HEK293 (cell line): Measurements from ENCODE around the gene ECE1.

Experiments used
- AEBP2 ChIP-seq: fragments of 450-650 bp; formaldehyde crosslinking; IDR thresholded peaks from 2 replicates; pipeline ENCODE4 v1.5.1; 2016; ENCODE audit warnings: missing biosample characterization, missing genetic modification characterization, borderline replicate concordance
- GLI4 ChIP-seq: fragments of 450-650 bp; formaldehyde crosslinking; IDR thresholded peaks from 2 replicates; pipeline ENCODE4 v1.5.1; 2016; ENCODE audit warnings: missing biosample characterization, missing genetic modification characterization
- HOXA7 ChIP-seq: sonication (generic); formaldehyde crosslinking; IDR thresholded peaks from 2 replicates; pipeline ENCODE4 v1.8.1; 2022; ENCODE audit warnings: missing genetic modification reagents, borderline replicate concordance
- IKZF3 ChIP-seq: fragments of 450-650 bp; IDR thresholded peaks from 2 replicates; pipeline ENCODE4 v1.5.0; 2018; ENCODE audit warnings: missing biosample characterization, mild to moderate bottlenecking, missing genetic modification characterization, moderate library complexity
- INSM2 ChIP-seq: fragments of 450-650 bp; formaldehyde crosslinking; IDR thresholded peaks from 2 replicates; pipeline ENCODE4 v1.5.1; 2016; ENCODE audit warnings: missing biosample characterization, missing genetic modification characterization
- KLF16 ChIP-seq: fragments of 450-650 bp; formaldehyde crosslinking; IDR thresholded peaks from 2 replicates; pipeline ENCODE4 v1.5.1; 2017; ENCODE audit warnings: missing biosample characterization, missing genetic modification characterization
- KLF8 ChIP-seq: fragments of 450-650 bp; formaldehyde crosslinking; IDR thresholded peaks from 2 replicates; pipeline ENCODE4 v1.5.1; 2016; ENCODE audit warnings: missing biosample characterization, missing genetic modification characterization
- OSR2 ChIP-seq: fragments of 450-650 bp; formaldehyde crosslinking; IDR thresholded peaks from 2 replicates; pipeline ENCODE4 v1.5.1; 2016; ENCODE audit warnings: missing biosample characterization, missing genetic modification characterization
- PRDM4 ChIP-seq: fragments of 450-650 bp; formaldehyde crosslinking; IDR thresholded peaks from 2 replicates; pipeline ENCODE4 v1.5.1; 2017; ENCODE audit warnings: missing biosample characterization, missing genetic modification characterization
- PRDM6 ChIP-seq: fragments of 450-650 bp; formaldehyde crosslinking; IDR thresholded peaks from 2 replicates; pipeline ENCODE4 v1.5.1; 2017; ENCODE audit warnings: missing biosample characterization, missing genetic modification characterization
- SETDB1 ChIP-seq: IDR thresholded peaks from one replicate; pipeline ENCODE4 v1.6.1; 2017; ENCODE audit warnings: mild to moderate bottlenecking, low read length, moderate library complexity, mixed read lengths; ENCODE audit not compliant: insufficient read length
- ZBTB21 ChIP-seq: fragments of 450-650 bp; formaldehyde crosslinking; IDR thresholded peaks from 2 replicates; pipeline ENCODE4 v1.5.1; 2017; ENCODE audit warnings: missing biosample characterization, missing genetic modification characterization
- ZNF157 ChIP-seq: fragments of 450-650 bp; formaldehyde crosslinking; IDR thresholded peaks from 2 replicates; pipeline ENCODE4 v1.5.1; 2016; ENCODE audit warnings: missing biosample characterization, missing genetic modification characterization
- ZNF248 ChIP-seq: fragments of 450-650 bp; formaldehyde crosslinking; IDR thresholded peaks from 2 replicates; pipeline ENCODE4 v1.5.1; 2017; ENCODE audit warnings: missing biosample characterization, missing genetic modification characterization
- ZNF324 ChIP-seq: fragments of 450-650 bp; formaldehyde crosslinking; IDR thresholded peaks from 2 replicates; pipeline ENCODE4 v1.5.1; 2016; ENCODE audit warnings: missing biosample characterization, missing genetic modification characterization
- ZNF398 ChIP-seq: fragments of 450-650 bp; formaldehyde crosslinking; IDR thresholded peaks from 2 replicates; pipeline ENCODE4 v1.5.1; 2017; ENCODE audit warnings: missing biosample characterization, missing genetic modification characterization
- ZNF433 ChIP-seq: fragments of 450-650 bp; formaldehyde crosslinking; IDR thresholded peaks from 2 replicates; pipeline ENCODE4 v1.5.1; 2016; ENCODE audit warnings: missing biosample characterization, missing genetic modification characterization, low read depth
- ZNF510 ChIP-seq: fragments of 450-650 bp; formaldehyde crosslinking; IDR thresholded peaks from 2 replicates; pipeline ENCODE4 v1.5.1; 2018; ENCODE audit warnings: mild to moderate bottlenecking, missing genetic modification characterization, missing biosample characterization; ENCODE audit not compliant: insufficient replicate concordance
- ZNF513 ChIP-seq: fragments of 450-650 bp; IDR thresholded peaks from 2 replicates; pipeline ENCODE4 v1.5.1; 2018; ENCODE audit warnings: missing biosample characterization, missing genetic modification characterization
- ZNF560 ChIP-seq: fragments of 450-650 bp; formaldehyde crosslinking; IDR thresholded peaks from 2 replicates; pipeline ENCODE4 v1.5.1; 2017; ENCODE audit warnings: missing biosample characterization, missing genetic modification characterization, borderline replicate concordance
- ZNF624 ChIP-seq: fragments of 450-650 bp; formaldehyde crosslinking; IDR thresholded peaks from 2 replicates; pipeline ENCODE4 v1.5.1; 2017; ENCODE audit warnings: missing biosample characterization, missing genetic modification characterization
- ZNF645 ChIP-seq: fragments of 450-650 bp; formaldehyde crosslinking; IDR thresholded peaks from 2 replicates; pipeline ENCODE4; 2016; ENCODE audit warnings: missing biosample characterization, missing genetic modification characterization
- ZNF654 ChIP-seq: fragments of 450-650 bp; formaldehyde crosslinking; IDR thresholded peaks from 2 replicates; pipeline ENCODE4 v1.5.1; 2016; ENCODE audit warnings: low read depth, missing biosample characterization, missing genetic modification characterization
- ZSCAN23 ChIP-seq: fragments of 450-650 bp; formaldehyde crosslinking; IDR thresholded peaks from 2 replicates; pipeline ENCODE4 v1.5.1; 2016; ENCODE audit warnings: missing biosample characterization, missing genetic modification characterization
- ZSCAN4 ChIP-seq: fragments of 450-650 bp; formaldehyde crosslinking; IDR thresholded peaks from 2 replicates; pipeline ENCODE4 v1.5.1; 2017; ENCODE audit warnings: missing biosample characterization, missing genetic modification characterization

The ECE1 gene

GRCh38 chr1:21176586-21177555, 113.4 kb downstream of the ECE1 start, which contains the start of gene EIF4G3 (continued):
- TF ChIP-seq IKZF3 (tag by site-specific recombination): peak; percentile 39; the same call in 1 of the 2 replicates
- TF ChIP-seq AEBP2 (tag by site-specific recombination): no peak
- no peak for TF ChIP-seq ZNF510 (tag by site-specific recombination)
- TF ChIP-seq KLF16 (tag by site-specific recombination): peak; percentile 74; the same call in 1 of the 2 replicates
- TF ChIP-seq ZNF654 (tag by site-specific recombination): no peak
- TF ChIP-seq KLF8 (tag by site-specific recombination): peak; percentile 62; the same call in 1 of the 2 replicates
- no peak for TF ChIP-seq ZNF513 (tag by site-specific recombination)
- TF ChIP-seq ZSCAN4 (tag by site-specific recombination): no peak
- no peak for TF ChIP-seq ZBTB21
- TF ChIP-seq ZNF248 (tag by site-specific recombination): no peak
- TF ChIP-seq ZSCAN23: no peak
- no peak for TF ChIP-seq PRDM6 (tag by site-specific recombination)
- TF ChIP-seq ZNF624: no peak
- peak; percentile 60; the same call in 1 of the 2 replicates for TF ChIP-seq ZNF324
- no peak for TF ChIP-seq ZNF433 (tag by site-specific recombination)
- TF ChIP-seq PRDM4: 0 out of 2 replicates have a peak, but pooled peaks have one; percentile 13
- TF ChIP-seq ZNF560 (tag by site-specific recombination): no peak
- TF ChIP-seq OSR2: no peak
- TF ChIP-seq INSM2 (tag by site-specific recombination): 0 out of 2 replicates have a peak, but pooled peaks have one; percentile 36
- no peak for TF ChIP-seq HOXA7 (CRISPR knock-in tag)
- no peak for TF ChIP-seq SETDB1
- peak; percentile 20; the same call in 1 of the 2 replicates for TF ChIP-seq ZNF398
- no peak for TF ChIP-seq GLI4 (tag by site-specific recombination)
- no peak for TF ChIP-seq ZNF157
- no peak for TF ChIP-seq ZNF645 (tag by site-specific recombination)
